Measurements from ENCODE around the gene SYMPK.

DNA sequence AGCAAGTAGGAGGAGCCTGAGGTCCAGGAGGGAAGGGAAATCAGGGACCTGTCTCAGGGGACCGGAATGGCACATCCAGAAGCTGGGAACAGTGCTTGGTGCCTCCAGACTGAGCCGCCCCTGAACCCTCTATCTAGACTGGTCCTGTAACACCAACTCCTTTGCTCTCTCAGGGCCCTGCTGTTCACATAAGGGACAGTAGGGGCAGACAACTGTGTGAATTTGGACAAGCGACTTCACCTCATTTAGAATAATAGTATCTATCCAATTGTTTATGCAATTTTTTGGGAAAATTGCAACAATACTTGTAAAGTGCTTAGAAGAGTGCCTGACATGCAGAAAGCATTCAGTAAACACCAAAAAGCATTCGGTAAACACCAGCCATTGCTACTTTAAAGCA lies 14.0 kb downstream of the SYMPK start:
- no peak for TF ChIP-seq ZNF274 (IDR thresholded peaks at IDR 0.05; ENCODE audit: low read depth, low read length)
- no peak for TF ChIP-seq YY1 (IDR thresholded peaks at IDR 0.05; ENCODE audit: insufficient read depth, insufficient read length)
- TF ChIP-seq SUZ12 (IDR thresholded peaks at IDR 0.05; ENCODE audit: extremely low read depth, insufficient read depth, insufficient read length): no peak

Data from NT2/D1 (cell line).